Measurements from ENCODE around the gene MGAT5B. TPM values are rescaled to one million over a fixed set of nuclear protein-coding genes. Genes with fewer than 3 reads are reported as not detected.

The MGAT5B gene
- total and polyA plus RNA-seq, 9 of the 15 experiments (the other 6 are each of a cell fraction or from before 2014, with no cell fraction given), result 0.09 to 0.43 (median 0.18) TPM; not detected in 4

DNA sequence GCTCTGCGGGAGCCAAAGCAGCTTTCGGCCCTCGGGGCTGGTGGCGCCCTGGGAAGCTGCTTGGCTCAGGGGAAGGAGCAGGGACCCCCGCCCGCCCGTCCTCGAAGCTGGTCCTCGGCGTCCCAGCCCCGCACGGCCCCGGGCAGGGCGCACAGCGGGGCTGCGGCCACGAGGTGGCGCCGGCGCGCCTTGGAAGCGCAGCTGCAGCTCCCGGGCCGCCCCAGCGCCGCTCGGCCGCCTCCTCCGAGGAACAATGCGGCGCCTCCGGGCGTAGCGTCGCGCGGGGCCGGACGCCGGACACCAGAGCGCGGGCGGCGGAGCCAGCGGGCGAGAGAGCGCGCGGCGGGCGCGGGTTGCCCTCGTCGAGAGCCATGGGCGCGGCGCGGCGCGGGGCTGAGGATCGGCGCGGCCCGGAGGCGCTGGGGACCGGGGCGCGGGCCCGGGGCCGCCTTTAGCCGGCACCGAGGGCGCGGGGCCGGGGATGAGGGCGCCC is at the start of gene MGAT5B (continued):
- TF ChIP-seq, protein P1, sequence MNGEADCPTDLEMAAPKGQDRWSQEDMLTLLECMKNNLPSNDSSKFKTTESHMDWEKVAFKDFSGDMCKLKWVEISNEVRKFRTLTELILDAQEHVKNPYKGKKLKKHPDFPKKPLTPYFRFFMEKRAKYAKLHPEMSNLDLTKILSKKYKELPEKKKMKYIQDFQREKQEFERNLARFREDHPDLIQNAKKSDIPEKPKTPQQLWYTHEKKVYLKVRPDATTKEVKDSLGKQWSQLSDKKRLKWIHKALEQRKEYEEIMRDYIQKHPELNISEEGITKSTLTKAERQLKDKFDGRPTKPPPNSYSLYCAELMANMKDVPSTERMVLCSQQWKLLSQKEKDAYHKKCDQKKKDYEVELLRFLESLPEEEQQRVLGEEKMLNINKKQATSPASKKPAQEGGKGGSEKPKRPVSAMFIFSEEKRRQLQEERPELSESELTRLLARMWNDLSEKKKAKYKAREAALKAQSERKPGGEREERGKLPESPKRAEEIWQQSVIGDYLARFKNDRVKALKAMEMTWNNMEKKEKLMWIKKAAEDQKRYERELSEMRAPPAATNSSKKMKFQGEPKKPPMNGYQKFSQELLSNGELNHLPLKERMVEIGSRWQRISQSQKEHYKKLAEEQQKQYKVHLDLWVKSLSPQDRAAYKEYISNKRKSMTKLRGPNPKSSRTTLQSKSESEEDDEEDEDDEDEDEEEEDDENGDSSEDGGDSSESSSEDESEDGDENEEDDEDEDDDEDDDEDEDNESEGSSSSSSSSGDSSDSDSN (IDR thresholded peaks at IDR 0.05; ENCODE audit: borderline replicate concordance in 1 of 2, low read depth in 2 of 2, low read length in 2 of 2), result peak; percentile 83 to 91
- TF ChIP-seq CSDE1 (IDR thresholded peaks at IDR 0.05) (no peak), MAZ (CRISPR knock-in tag; conservative IDR thresholded peaks at IDR 0.05 in 1 of 2, IDR thresholded peaks at IDR 0.05 in 1 of 2) (peak in 1 of 2 experiments; percentile 44; a peak in 2 of 4 replicates), RB1 (IDR thresholded peaks at IDR 0.05; ENCODE audit: low read depth) (peak; percentile 89), CXXC5 (CRISPR knock-in tag; IDR thresholded peaks at IDR 0.05) (peak; percentile 76), SMC3 (conservative IDR thresholded peaks at IDR 0.05; ENCODE audit: insufficient read depth, low read depth, low read length) (peak; percentile 92), CCAR2 (IDR thresholded peaks at IDR 0.05; ENCODE audit: low read depth, low read length) (no peak), ZNF780A (CRISPR knock-in tag; IDR thresholded peaks at IDR 0.05) (no peak), ZBTB7A (IDR thresholded peaks at IDR 0.05; ENCODE audit: borderline replicate concordance, control insufficient read depth, low read depth, low read length) (peak; percentile 41; the same call in 1 of the 2 replicates), CREM (IDR thresholded peaks at IDR 0.05; ENCODE audit: low read depth) (peak; percentile 24; the same call in 1 of the 2 replicates), LEF1 (IDR thresholded peaks at IDR 0.05) (no peak), SIN3B (IDR thresholded peaks at IDR 0.05; ENCODE audit: low read depth) (peak; percentile 45; the same call in 1 of the 2 replicates), FOXP1 (CRISPR knock-in tag; IDR thresholded peaks at IDR 0.05) (peak; percentile 67; the same call in 1 of the 2 replicates), NFRKB (IDR thresholded peaks at IDR 0.05; ENCODE audit: low read depth) (no peak), CCNT2 (IDR thresholded peaks at IDR 0.05; ENCODE audit: borderline replicate concordance, extremely low read depth, insufficient read length, low read depth, low read length) (peak; percentile 27), CREB1 (IDR thresholded peaks at IDR 0.05) (no peak), CREB1 (CRISPR knock-in tag; IDR thresholded peaks at IDR 0.05) (no peak), GATAD2B (IDR thresholded peaks at IDR 0.05; ENCODE audit: borderline replicate concordance) (peak; percentile 69; the same call in 1 of the 2 replicates), MYC (IDR thresholded peaks at IDR 0.05; ENCODE audit: low read depth, low read length) (0 out of 2 replicates have a peak, but pooled peaks have one; percentile 10), MYC (CRISPR knock-in tag; IDR thresholded peaks at IDR 0.05; ENCODE audit: borderline replicate concordance, low read depth) (no peak)
- TF ChIP-seq, protein P2, sequence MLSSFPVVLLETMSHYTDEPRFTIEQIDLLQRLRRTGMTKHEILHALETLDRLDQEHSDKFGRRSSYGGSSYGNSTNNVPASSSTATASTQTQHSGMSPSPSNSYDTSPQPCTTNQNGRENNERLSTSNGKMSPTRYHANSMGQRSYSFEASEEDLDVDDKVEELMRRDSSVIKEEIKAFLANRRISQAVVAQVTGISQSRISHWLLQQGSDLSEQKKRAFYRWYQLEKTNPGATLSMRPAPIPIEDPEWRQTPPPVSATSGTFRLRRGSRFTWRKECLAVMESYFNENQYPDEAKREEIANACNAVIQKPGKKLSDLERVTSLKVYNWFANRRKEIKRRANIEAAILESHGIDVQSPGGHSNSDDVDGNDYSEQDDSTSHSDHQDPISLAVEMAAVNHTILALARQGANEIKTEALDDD (IDR thresholded peaks at IDR 0.05), result no peak
- TF ChIP-seq, protein P3, sequence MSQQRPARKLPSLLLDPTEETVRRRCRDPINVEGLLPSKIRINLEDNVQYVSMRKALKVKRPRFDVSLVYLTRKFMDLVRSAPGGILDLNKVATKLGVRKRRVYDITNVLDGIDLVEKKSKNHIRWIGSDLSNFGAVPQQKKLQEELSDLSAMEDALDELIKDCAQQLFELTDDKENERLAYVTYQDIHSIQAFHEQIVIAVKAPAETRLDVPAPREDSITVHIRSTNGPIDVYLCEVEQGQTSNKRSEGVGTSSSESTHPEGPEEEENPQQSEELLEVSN (IDR thresholded peaks at IDR 0.05; ENCODE audit: borderline replicate concordance in 1 of 2, extremely low read depth in 1 of 2, insufficient read depth in 1 of 2, insufficient read length in 1 of 2, low read depth in 1 of 2, low read length in 1 of 2, poor library complexity in 1 of 2, severe bottlenecking in 1 of 2), result peak; percentile 33 to 66
- TF ChIP-seq, protein P4, sequence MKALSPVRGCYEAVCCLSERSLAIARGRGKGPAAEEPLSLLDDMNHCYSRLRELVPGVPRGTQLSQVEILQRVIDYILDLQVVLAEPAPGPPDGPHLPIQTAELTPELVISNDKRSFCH (CRISPR knock-in tag; IDR thresholded peaks at IDR 0.05), result no peak
- TF ChIP-seq, protein P4 (tag; IDR thresholded peaks at IDR 0.05), result 0 out of 2 replicates have a peak, but pooled peaks have one; percentile 30
